HG03342 (cell line): ENCODE measurements around the gene TM9SF1.

ENCODE experiments used
- ATAC-seq: cut with Tn5 transposase; IDR thresholded peaks from one replicate; pipeline ENCODE4 v1.9.1; 2021; ENCODE audit warnings: mild to moderate bottlenecking, moderate library complexity; ENCODE audit not compliant: unreplicated experiment

The TM9SF1 gene, protein sequence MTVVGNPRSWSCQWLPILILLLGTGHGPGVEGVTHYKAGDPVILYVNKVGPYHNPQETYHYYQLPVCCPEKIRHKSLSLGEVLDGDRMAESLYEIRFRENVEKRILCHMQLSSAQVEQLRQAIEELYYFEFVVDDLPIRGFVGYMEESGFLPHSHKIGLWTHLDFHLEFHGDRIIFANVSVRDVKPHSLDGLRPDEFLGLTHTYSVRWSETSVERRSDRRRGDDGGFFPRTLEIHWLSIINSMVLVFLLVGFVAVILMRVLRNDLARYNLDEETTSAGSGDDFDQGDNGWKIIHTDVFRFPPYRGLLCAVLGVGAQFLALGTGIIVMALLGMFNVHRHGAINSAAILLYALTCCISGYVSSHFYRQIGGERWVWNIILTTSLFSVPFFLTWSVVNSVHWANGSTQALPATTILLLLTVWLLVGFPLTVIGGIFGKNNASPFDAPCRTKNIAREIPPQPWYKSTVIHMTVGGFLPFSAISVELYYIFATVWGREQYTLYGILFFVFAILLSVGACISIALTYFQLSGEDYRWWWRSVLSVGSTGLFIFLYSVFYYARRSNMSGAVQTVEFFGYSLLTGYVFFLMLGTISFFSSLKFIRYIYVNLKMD

DNA sequence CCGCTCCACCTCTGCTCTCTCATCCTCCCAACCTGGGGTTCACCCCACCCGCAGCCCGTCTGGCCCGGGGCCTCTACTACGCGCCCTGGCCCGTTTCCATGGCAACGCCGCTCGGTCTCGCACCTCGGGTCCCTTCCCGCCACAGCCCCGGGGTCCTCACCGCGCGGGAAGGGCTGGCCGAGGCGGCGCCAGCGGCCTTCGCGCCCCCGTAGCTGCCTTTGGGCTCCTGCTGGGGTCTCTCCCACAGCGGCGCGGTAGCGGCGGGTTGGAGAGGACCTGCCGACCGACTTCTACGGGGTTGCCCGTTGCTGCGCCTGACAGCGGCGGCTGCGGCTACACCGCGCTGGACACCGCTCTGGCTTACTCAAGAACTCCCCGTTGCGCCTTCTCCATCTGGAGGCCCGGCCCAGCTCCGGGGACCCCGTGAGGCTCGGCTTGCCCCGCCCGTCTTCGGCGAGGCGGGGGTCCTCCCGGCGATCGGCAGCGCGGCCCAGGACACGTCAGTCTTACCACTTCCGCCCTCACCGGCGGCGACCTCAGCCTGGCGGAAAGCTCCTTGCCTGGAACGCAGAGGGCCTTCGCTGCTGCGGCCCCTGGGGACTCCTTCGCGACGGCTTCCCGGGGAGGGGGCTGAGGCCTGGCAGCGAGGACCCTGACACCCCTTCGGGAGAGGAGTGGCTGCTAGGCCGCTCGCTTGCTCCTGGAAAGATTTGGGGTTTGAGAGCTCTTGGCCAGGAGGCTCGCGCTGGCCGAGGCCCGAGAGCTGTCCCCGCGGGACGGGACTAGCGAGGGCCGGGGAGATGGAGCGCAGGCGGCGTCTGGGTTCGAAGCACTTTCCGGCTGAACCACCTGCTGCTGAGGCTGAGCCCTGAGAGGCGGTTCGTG lies at the start of gene TM9SF1:
TM9SF1 (minus strand) TSS at position 256 of the 885 bp plus-strand sequence. CDS start 422 bp downstream, outside the sequence.
- peak; percentile 79 for ATAC-seq

DNA sequence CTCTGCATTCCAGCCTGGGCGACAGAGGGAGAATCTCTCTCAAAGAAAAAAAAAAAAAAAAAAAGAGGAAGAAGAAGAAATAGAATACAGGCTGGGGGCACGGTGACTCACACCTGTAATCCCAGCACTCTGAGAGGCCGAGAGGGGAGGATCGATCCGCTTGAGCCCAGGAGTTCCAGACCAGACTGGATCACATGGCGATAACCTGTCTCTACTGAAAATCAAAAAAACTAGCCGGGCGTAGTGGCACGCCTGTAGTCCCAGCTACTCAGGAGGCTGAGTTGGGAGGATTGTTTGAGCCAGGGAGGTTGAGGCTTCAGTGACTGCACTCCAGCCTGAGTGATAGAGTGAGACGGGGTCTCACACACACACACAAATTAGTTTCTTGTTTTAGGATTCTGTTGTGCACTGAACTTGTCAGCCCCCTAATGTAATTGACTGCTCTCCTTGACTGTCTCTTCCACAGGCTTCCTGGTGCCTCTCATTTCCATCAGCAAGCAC lies 48.1 kb upstream of the TM9SF1 start:
- ATAC-seq = no peak

DNA sequence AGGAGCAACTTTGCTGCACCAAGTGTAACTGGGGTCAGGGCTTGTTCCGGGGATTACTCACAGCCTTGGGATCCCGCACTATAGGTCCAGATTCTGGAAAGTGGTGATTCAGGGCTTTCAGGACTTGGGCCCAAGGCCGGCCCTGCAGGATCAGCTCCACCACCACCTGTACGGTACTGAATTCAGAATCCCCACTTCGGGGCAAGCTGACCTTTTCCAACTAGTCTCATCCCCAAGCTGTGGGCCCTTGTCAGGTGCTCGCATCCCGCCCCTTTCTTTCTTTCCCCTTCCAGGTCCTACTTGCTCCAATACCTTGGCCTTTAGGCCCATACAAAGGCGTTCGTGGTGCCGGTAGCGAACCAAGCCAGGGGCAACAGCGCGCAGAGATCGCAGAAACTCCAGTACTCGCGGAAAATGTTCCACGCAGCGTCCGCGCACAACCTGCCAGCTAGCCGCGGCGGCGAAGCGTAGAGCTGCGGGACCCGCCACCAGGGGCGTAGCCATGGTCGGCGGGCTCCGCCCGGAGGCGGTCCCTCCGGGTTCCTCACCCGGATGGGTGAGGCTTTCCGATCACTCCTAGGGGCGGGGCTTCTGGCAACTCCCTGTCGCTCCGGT lies 46.7 kb upstream of the TM9SF1 start:
- ATAC-seq = peak; percentile 76

DNA sequence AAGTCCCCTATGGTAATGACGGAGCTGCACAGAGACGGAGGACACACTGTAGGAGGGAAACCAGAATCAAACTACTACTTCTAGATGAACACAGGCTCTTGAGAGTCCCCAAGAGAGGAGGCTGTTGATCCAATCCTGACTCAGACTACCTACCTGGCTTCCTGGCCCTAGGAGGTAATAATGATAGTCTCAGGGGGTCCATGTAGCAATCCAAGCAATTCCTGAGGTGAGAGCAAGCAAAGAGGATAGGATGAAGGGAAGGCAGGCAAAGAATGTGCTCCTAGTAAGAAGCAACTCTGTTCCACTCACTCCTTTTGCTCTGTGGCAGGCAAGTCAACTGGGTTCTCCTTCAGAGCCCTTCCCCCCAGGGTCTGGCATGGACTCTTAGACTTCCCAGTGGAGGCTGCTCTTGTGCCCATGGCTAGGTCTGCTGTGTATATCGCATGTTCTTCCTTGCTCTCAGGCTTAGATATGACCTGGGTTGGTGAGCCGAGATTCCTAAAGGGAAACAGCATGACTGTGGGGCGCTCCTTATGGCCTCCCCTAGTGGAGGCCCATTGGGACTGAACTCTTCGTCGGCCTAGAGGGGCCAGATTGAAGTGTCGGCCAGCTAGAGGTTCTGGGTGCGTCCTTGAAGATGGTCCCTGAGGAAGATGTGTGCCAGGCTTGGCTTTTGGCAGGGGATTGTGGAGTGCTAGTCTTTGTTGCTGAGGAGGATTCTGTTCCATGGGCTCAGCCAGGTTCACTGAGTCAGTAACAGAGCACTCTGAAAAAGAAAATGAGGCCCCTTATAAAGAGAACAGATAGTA lies 45.1 kb upstream of the TM9SF1 start:
- ATAC-seq = no peak

DNA sequence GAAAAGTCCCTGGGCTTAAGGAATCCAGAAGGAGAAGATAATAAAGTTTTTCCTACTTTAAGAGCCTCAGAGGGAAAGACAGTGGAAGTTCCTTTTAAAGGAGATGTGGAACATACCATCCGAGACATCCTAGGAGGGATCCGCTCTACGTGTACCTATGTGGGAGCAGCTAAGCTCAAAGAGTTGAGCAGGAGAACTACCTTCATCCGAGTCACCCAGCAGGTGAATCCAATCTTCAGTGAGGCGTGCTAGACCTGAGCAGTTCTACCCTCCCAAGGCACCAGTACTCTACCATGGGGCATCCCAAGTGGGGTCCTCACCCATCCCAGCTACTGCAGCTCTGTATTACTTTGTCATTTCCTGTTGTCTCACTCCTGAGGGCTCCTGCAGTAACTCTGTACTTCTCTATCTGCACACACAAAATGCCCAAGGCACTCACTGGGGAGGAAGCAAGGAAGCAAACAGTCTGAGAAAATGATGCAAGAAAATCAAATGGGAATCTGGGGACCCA lies 43.3 kb upstream of the TM9SF1 start:
- no peak for ATAC-seq

DNA sequence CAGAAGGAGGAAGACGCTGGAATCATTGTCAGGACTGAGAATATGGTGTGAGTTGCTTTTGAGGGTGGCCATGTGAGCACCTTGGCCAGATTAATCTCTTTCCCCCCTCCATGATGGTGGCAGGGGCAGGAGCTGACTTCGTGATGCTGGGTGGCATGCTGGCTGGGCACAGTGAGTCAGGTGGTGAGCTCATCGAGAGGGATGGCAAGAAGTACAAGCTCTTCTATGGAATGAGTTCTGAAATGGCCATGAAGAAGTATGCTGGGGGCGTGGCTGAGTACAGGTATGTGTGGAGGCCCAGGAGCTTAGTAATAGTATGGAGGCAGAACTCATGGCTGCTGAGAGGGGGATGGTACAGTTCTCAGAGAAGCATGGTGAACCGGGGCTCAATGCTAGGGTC lies 42.9 kb upstream of the TM9SF1 start:
- no peak for ATAC-seq

DNA sequence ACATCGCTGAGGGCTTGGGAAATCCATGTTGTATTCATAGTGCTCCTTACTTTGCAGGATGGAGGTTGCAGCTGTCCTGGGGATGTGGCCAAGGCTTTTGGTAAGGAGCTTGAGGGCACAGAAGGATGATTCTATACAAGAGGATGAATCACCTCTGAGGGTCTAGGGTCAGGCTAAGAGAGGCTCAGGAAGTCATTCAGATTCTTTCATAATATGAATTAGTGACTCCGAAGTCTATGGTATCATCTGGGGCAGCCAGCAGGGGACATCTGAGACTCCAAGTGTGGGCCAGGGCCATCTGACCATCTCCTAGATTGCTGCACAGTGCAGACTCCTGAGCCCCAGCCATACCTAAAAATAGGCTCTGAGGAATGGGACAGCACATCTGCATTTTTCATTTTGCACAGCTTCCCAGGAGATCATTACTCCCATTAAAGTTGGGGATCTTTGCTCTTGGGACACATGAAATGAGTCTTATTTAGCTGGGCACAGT lies 42.3 kb upstream of the TM9SF1 start:
- ATAC-seq = no peak

DNA sequence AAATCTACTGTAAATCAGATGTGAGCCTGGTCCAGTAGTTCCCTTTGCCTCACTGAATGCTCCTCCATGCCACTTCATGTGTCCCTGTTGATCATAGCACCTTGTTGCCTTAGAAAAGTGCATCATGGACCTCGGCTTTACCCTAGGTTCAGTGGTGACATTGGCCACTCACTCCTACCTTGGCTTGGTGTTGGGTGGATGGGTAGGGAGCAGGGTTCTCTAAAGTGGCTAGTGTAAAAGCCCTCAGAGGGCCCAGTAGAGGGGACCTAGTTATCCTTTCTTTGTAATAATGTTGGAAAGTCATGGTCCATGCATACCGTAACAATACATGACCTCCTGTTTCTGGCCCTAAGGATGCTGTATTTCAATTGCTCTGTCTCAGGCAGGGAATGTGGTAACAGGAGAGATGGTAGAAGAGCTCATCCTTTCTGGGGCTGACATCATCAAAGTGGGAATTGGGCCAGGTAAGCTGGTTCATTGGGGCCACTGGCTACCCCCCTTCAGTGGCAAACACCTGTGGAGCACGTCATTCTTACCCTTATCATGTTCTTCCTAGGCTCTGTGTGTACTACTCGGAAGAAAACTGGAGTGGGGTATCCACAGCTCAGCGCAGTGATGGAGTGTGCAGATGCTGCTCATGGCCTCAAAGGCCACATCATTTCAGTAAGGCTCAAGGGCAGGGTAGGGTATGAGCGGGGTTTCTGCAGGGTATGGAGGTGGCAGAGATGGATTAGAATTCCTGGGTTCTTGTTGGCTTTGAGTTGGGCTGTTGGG lies 41.6 kb upstream of the TM9SF1 start:
- ATAC-seq = no peak

DNA sequence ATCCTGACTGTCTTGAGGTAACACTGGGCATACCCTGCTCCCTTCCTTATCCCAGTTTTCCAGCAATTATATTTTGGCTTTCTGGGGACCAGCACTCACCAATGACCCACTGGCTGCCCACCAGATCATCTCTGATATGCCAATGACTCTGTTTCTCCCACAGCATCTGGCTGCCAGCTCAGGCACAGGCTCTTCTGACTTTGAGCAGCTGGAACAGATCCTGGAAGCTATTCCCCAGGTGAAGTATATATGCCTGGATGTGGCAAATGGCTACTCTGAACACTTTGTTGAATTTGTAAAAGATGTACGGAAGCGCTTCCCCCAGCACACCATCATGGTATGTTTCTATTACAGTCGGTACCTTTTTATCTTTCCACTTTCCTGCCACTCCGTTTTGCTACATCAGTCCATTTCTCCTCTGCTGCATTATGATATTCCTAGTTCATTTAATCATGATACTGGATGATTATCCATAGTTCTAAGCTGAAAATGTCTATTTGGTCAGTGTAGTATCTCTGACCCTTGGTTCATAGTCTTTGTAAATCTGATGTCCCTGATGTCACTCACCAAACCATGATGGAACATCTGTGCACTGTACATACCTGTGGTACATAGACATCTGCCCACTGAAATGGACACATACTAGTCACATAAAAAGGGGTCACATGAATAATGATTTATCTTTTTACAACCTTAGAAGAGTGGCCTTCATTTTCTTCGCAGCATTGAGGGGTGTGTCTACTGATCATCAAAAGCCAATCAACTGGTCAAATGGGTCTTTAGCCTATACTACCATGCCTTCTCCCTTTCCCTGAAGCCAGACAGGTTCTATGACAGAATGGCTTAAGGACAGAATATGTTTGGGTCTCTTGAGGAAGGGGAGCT lies 40.8 kb upstream of the TM9SF1 start:
- ATAC-seq = no peak

DNA sequence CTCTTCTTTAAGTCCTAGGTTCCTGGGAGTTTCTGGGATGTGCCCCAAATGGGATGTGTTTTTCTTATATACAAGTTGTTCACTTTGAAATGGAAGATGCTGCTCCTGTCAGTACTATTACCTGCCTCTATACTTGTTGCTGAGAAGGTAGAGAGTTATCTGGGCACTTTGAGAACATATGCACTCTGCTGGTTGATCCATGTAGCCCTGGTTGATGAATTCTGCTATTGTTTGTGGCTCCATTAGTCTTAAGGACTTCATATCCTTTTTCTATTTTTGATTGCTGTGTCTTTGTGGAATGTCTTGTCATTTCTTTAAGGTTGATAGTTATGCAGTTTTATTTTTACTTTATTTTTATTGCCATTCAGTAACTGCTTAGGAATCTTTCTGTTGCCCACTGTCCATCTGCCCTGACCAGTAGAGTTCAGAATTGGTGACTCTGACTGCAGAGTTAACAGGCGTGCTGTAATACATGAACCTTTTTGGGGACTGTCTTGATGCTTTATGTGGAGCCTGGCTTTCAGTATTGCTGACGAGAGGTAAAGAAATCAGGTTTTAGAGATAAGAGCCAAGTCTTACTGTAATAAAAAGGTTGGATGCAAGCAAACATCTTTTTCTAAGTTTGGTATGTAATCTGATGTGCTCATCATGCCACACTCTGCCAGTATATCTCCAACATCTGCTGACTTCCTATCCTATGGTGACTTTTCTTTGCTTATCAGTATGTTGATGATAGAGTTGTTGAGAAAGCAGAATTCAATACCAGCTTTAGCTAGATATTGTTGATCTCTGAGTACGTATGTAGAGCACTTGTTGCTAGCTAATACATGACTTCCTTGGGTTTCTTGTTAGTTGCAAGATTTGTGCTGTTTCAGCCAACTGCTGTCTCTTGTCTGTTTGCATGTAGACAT lies 39.1 kb upstream of the TM9SF1 start:
- ATAC-seq = no peak

DNA sequence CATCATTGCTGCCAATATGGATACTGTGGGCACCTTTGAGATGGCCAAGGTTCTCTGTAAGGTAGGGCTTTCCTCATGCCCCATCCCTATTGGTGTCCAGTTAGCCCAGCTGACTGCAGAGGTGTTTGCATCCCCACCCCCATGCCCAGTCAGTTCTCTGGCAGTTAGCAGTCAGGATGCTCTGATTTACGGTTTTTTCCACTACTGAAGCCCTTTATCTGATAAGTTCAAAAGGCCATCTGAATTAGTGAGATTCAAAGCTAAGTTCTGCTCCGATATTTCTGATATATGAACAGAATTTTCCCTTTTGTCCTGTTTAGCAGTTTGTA lies 38.3 kb upstream of the TM9SF1 start:
- no peak for ATAC-seq

DNA sequence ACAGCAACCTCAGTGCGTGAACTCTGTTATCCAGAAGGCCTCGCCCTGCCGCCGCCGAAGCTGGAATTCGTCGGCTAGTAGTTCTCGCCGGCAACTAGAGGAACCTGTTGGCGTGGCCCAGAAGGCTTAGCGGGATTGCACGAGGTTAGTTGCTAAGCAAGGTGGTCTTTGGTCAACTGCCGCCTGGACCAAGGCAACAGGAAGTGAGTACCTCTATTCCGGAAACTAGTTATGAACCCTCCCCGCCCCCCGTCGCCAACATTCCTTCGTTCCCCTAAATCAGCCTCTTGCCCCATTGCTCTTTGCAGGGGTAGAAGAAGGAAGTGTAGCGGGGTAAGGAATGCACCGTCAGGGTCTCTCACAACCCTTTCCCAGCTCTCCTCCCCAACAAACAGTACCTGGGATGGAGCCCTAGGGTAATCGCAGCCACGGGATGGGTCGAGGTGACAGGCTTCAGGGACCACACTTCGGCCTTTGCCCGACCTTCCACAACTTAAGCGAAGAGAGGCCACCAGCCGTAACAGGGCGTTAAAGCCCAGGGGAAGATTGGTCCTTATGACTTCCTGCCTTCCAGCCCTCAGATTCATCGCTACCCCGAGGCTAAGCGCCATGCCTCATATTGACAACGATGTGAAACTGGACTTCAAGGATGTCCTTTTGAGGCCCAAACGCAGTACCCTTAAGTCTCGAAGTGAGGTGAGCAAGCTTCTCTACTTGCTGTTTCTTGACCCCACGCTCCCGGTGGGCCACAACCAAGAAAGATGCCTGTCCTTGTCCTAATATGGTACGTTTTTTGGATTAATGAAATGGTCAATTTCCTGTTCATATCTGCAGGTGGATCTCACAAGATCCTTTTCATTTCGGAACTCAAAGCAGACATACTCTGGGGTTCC lies 37.6 kb upstream of the TM9SF1 start, which contains the start of gene GMPR2:
GMPR2 (plus strand) TSS at position 285 of the 893 bp plus-strand sequence; CDS start at position 610, 325 bp downstream.
- peak; percentile 49 for ATAC-seq

DNA sequence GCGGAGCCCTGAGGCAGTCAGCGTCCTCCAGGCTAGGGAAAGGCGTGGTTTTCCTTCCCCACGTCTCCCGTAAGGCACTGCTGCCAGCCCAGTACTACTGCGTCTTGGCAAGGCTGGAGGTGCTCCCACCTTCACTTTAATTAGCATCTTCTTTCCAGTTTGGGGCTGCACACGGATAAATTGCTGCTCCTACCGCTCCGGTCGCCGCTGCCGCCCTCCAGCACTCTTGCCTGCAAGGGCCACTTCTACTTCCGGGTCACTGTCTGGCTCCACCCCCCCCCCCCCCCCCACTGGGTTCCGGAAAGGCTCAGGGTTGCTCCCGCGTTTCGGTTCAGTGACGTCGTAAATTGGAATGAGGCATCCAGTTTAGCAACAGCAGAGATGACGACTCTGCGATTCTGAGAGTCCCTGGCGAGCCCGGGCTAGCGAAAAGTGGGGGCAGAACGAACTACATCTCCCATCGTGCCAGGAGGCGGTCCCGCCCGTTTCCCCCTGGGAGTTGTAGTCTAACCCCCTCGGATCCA lies 36.9 kb upstream of the TM9SF1 start, which contains the start of gene NEDD8:
NEDD8 (minus strand) TSS at position 247 of the 524 bp plus-strand sequence; CDS start at position 147, 100 bp downstream.
- ATAC-seq = peak; percentile 63

DNA sequence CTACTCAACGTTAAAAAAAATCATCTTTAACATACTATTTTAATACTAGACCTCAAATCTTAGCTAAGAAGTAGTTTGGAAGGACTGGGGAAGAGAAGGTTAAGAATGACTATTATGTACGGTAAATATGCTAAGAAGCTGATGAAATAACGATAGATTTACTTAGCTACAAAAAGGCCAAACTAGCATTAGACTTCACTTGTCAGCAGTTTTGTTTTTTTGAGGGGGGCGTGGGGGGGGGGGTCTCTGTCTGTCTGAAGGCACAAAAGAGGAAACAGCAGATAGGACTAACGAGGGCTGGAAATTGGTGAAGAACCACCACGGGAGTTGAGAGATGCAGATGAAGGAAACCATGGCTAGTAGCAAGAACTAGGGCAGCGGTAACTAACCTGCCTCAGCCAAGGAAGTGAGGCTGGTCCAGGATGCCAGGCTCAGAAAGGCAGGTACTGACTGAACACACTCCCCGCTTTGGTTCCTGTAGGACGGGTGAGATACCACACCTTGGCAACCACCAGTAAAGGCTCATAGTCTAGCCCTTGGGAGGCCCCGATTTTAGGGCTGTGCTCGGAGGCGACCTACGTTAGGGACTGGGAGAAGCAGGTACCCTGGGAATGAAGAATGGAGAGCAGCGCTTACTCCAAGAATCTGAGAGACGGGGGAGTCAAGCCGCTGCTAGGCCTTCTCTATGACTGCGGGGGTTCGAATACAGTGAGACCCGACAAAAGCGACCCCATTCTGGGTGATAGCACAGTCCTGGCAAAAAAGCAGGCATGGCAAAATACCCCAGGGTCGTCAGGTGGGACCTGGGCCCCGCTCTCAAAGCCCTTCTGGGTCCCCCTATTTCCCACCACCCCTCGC lies 36.3 kb upstream of the TM9SF1 start:
- ATAC-seq = peak; percentile 7
